OCI-LY1 (cell line): ENCODE measurements around the gene DMWD.

Source experiments
- CTCF ChIP-seq: fragments of 200-600 bp; sonication (generic), shearing (Covaris generic); IDR thresholded peaks from 2 replicates; pipeline ENCODE4 v1.5.1; 2017; ENCODE audit warnings: mild to moderate bottlenecking, antibody characterized with exemption, low read length, moderate library complexity, mixed read lengths
- EZH2 ChIP-seq: fragments of 200-600 bp; sonication (generic), shearing (Covaris generic); IDR thresholded peaks from 2 replicates; pipeline ENCODE4 v1.8.0; 2017; ENCODE audit warnings: borderline replicate concordance, mixed run types, mild to moderate bottlenecking, antibody characterized with exemption, low read length, moderate library complexity, mixed read lengths

GRCh38 chr19:45752639-45753038 lies 40.0 kb downstream of the DMWD start:
- TF ChIP-seq CTCF (no peak), EZH2 (no peak)
